ENCODE measurements around the gene NPFFR1. TPM values are rescaled to one million over a fixed set of nuclear protein-coding genes. Genes with fewer than 3 reads are reported as not detected.

NPFFR1 gene
- total and polyA plus RNA-seq, 2 experiments from 2014 or later: 0.03 to 0.05 TPM

GRCh38 chr10:70312972-70313371, 29.2 kb upstream of the NPFFR1 start (continued):
- no peak for TF ChIP-seq NANOG (IDR thresholded peaks at IDR 0.05; ENCODE audit: borderline replicate concordance)
- TF ChIP-seq POLR2AphosphoS5 (IDR thresholded peaks at IDR 0.05; ENCODE audit: low read depth): no peak
- TF ChIP-seq ETS1 (IDR thresholded peaks at IDR 0.05): no peak
- no peak for TF ChIP-seq ZNF331 (CRISPR knock-in tag; IDR thresholded peaks at IDR 0.05; ENCODE audit: low read depth)
- TF ChIP-seq JUNB (IDR thresholded peaks at IDR 0.05; ENCODE audit: unreplicated experiment): no peak
- TF ChIP-seq CREB1 (CRISPR knock-in tag; IDR thresholded peaks at IDR 0.05; ENCODE audit: low read depth): no peak

- TF ChIP-seq EZH2phosphoT487 (IDR thresholded peaks at IDR 0.05; ENCODE audit: unreplicated experiment) (no peak), STAT1 (IDR thresholded peaks at IDR 0.05; ENCODE audit: unreplicated experiment) (no peak), POLR2AphosphoS5 (IDR thresholded peaks at IDR 0.05; ENCODE audit: low read depth) (no peak), NANOG (IDR thresholded peaks at IDR 0.05; ENCODE audit: borderline replicate concordance) (no peak), EZH2 (IDR thresholded peaks at IDR 0.05; ENCODE audit: low read depth, unreplicated experiment) (no peak)
- no peak for ATAC-seq
- H3K27me3 ChIP-seq (ENCODE audit: insufficient read depth): no peaks in the 10 kb centered on the region
Observed at GRCh38 chr10:70312249-70312648, 28.4 kb upstream of the NPFFR1 start.

GRCh38 chr10:70311698-70312097, 27.9 kb upstream of the NPFFR1 start:
- H3K79me2 ChIP-seq (replicated peaks; ENCODE audit: insufficient read depth): no peaks in the 10 kb centered on the region
- Mint-ChIP-seq H3K9me3 (peaks cover 2% of the 10 kb centered on the region; the same call in 2 of the 3 replicates), H3K4me3 (no peak overlapping the region), H3K4me1 (no peaks in the 10 kb centered on the region), H3K36me3 (ENCODE audit: low read depth) (no peaks in the 10 kb centered on the region), H3K27me3 (ENCODE audit: insufficient read depth, low read depth, poor library complexity) (peaks cover 5% of the 10 kb centered on the region), H3K27ac (0 out of 2 replicates have a peak overlapping the region, but pooled peaks have one; percentile 59)
- no peak overlapping the region for H3K4me3 ChIP-seq
- no peak for TF ChIP-seq NANOG (IDR thresholded peaks at IDR 0.05; ENCODE audit: borderline replicate concordance)
- no peak for TF ChIP-seq ZNF462 (CRISPR knock-in tag; IDR thresholded peaks at IDR 0.05)
- no peak for TF ChIP-seq ZNF331 (CRISPR knock-in tag; IDR thresholded peaks at IDR 0.05; ENCODE audit: low read depth)
- TF ChIP-seq EZH2phosphoT487 (IDR thresholded peaks at IDR 0.05; ENCODE audit: unreplicated experiment): no peak
- no peak for TF ChIP-seq CREB1 (CRISPR knock-in tag; IDR thresholded peaks at IDR 0.05; ENCODE audit: low read depth)
- H3K9me2 ChIP-seq (ENCODE audit: insufficient read depth): no peaks in the 10 kb centered on the region
- DNase-seq (ENCODE audit: low spot score) (no peak), ATAC-seq (no peak)
- no peaks in the 10 kb centered on the region for H3K27me3 ChIP-seq (ENCODE audit: insufficient read depth)
- no peaks in the 10 kb centered on the region; the same call in 1 of the 2 replicates for H4K20me1 ChIP-seq (replicated peaks; ENCODE audit: insufficient read depth)
- no peak overlapping the region for H3K4me2 ChIP-seq
- no peaks in the 10 kb centered on the region for H3K4me1 ChIP-seq (ENCODE audit: insufficient read depth)
- no peaks in the 10 kb centered on the region for H3K36me3 ChIP-seq (ENCODE audit: insufficient read depth)
- no peak overlapping the region for H3K27ac ChIP-seq (ENCODE audit: low read depth)
- H3F3A ChIP-seq (replicated peaks; ENCODE audit: low read depth): no peaks in the 10 kb centered on the region
- H2AFZ ChIP-seq: no peak overlapping the region

More at GRCh38 chr10:70312249-70312648, 28.4 kb upstream of the NPFFR1 start:
- Histone ChIP-seq H3K4me2 (no peak overlapping the region), H3K79me2 (replicated peaks; ENCODE audit: insufficient read depth) (no peaks in the 10 kb centered on the region), H2AFZ (no peak overlapping the region), H4K20me1 (replicated peaks; ENCODE audit: insufficient read depth) (no peaks in the 10 kb centered on the region; the same call in 1 of the 2 replicates), H3F3A (replicated peaks; ENCODE audit: low read depth) (no peaks in the 10 kb centered on the region), H3K9me2 (ENCODE audit: insufficient read depth) (no peaks in the 10 kb centered on the region), H3K4me3 (no peak overlapping the region), H3K4me1 (ENCODE audit: insufficient read depth) (no peaks in the 10 kb centered on the region), H3K36me3 (ENCODE audit: insufficient read depth) (no peaks in the 10 kb centered on the region), H3K27ac (ENCODE audit: low read depth) (no peak overlapping the region)
- Mint-ChIP-seq H3K27ac (0 out of 2 replicates have a peak overlapping the region, but pooled peaks have one; percentile 59), H3K27me3 (ENCODE audit: insufficient read depth, low read depth, poor library complexity) (peaks cover 4% of the 10 kb centered on the region), H3K4me3 (no peak overlapping the region), H3K4me1 (no peaks in the 10 kb centered on the region), H3K9me3 (peaks cover 2% of the 10 kb centered on the region; the same call in 2 of the 3 replicates), H3K36me3 (ENCODE audit: low read depth) (no peaks in the 10 kb centered on the region)
- no peak for DNase-seq (ENCODE audit: low spot score)
